Peyer's patch (tissue), 4 donors: Measurements from ENCODE around the gene PHKA2.

Experiments used
- POLR2A ChIP-seq, 2 donors: fragments of 450-650 bp; IDR thresholded peaks; one replicate each; pipeline ENCODE4 v1.5.1; 2017; ENCODE audit warnings: antibody characterized with exemption in 2 of 2, mild to moderate bottlenecking in 2 of 2, moderate library complexity in 2 of 2
- TF ChIP-seq, protein P1 (sequence below), 6 experiments: fragments of 450-650 bp in 4 of 6; fragments of 200-600 bp in 2 of 6; sonication (generic) in 1 of 6; IDR thresholded peaks; one replicate each; pipeline ENCODE4 v1.5.1; 2017 to 2019; ENCODE audit warnings: antibody characterized with exemption in 6 of 6, mild to moderate bottlenecking in 3 of 6, moderate library complexity in 1 of 6

DNA sequence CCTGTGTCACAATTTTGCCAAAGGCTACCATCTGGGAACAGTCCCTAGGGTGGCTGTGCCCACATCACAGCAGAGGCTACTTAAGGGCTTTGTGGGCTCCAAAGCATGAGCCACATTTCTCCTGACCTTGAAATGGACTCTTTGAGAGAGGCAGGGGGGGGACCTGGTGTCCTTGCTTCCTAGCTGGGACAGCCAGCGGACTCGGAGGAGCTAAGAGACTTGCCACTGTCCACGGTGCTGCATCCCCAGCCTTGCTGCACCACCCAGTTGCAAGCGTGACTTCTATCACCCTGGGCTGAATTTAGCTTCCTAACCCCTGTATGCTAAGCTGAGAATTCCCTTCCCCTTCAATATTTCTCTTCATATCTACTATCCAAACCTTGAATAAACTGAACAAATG, 99.0 kb downstream of the PHKA2 start:
- TF ChIP-seq, protein P1, sequence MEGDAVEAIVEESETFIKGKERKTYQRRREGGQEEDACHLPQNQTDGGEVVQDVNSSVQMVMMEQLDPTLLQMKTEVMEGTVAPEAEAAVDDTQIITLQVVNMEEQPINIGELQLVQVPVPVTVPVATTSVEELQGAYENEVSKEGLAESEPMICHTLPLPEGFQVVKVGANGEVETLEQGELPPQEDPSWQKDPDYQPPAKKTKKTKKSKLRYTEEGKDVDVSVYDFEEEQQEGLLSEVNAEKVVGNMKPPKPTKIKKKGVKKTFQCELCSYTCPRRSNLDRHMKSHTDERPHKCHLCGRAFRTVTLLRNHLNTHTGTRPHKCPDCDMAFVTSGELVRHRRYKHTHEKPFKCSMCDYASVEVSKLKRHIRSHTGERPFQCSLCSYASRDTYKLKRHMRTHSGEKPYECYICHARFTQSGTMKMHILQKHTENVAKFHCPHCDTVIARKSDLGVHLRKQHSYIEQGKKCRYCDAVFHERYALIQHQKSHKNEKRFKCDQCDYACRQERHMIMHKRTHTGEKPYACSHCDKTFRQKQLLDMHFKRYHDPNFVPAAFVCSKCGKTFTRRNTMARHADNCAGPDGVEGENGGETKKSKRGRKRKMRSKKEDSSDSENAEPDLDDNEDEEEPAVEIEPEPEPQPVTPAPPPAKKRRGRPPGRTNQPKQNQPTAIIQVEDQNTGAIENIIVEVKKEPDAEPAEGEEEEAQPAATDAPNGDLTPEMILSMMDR (IDR thresholded peaks at IDR 0.05): no peak
- TF ChIP-seq POLR2A (IDR thresholded peaks at IDR 0.05): no peak
